Karpas-422 (cell line): Measurements from ENCODE around the gene PTCH2. TPM values are rescaled to one million over a fixed set of nuclear protein-coding genes. Genes with fewer than 3 reads are reported as not detected.
"Not testable (repeated sequence)": the region's sequence is repeated elsewhere in the genome, so short reads cannot be mapped to it uniquely, and the experiment has no call there.

Source experiments
- DNase-seq: peaks from one replicate; pipeline ENCODE4 v3.0.0-alpha.2; 2015
- H2AFZ ChIP-seq: fragments of 200-600 bp; sonication (generic); 2 replicates; pipeline ENCODE4 v1.6.1; 2014; ENCODE audit warnings: antibody characterized with exemption, low read length, mixed read lengths
- H3K27ac ChIP-seq: fragments of 200-600 bp; sonication (generic); 2 replicates; pipeline ENCODE4 v1.5.1; 2014; ENCODE audit warnings: mild to moderate bottlenecking, low read length, moderate library complexity
- H3K27me3 ChIP-seq: fragments of 200-600 bp; sonication (generic); 2 replicates; pipeline ENCODE4 v1.6.1; 2014; ENCODE audit warnings: low read length, mixed read lengths
- H3K36me3 ChIP-seq: fragments of 200-600 bp; sonication (generic); 2 replicates; pipeline ENCODE4 v1.6.1; 2014; ENCODE audit warnings: low read length, mixed read lengths; ENCODE audit not compliant: insufficient read depth
- H3K4me1 ChIP-seq: fragments of 200-600 bp; sonication (generic); 2 replicates; pipeline ENCODE4 v1.6.1; 2014; ENCODE audit warnings: mild to moderate bottlenecking, low read length, mixed read lengths
- H3K4me2 ChIP-seq: fragments of 200-600 bp; sonication (generic); 2 replicates; pipeline ENCODE4 v1.6.1; 2014; ENCODE audit warnings: low read length, low read depth, mild to moderate bottlenecking; ENCODE audit not compliant: poor library complexity, severe bottlenecking
- H3K4me3 ChIP-seq: fragments of 200-600 bp; sonication (generic); 2 replicates; pipeline ENCODE4 v1.5.1; 2014; ENCODE audit warnings: mild to moderate bottlenecking, antibody characterized with exemption, low read length, mixed read lengths
- H3K79me2 ChIP-seq: fragments of 200-600 bp; sonication (generic); 2 replicates; pipeline ENCODE4 v1.6.1; 2014; ENCODE audit warnings: mild to moderate bottlenecking, low read length, mixed read lengths
- H3K9ac ChIP-seq: fragments of 200-600 bp; sonication (generic); 2 replicates; pipeline ENCODE4 v1.6.0; 2014; ENCODE audit warnings: low read length
- H3K9me2 ChIP-seq: fragments of 200-600 bp; sonication (generic), shearing (Covaris generic); replicated peaks from 2 replicates; pipeline ENCODE4 v1.6.0; 2014; ENCODE audit warnings: mild to moderate bottlenecking, low read length, moderate library complexity; ENCODE audit not compliant: insufficient read depth
- H3K9me3 ChIP-seq: fragments of 300-700, 200-600 bp; sonication (generic); 2 replicates; pipeline ENCODE4 v1.6.1; 2014; ENCODE audit warnings: low read length, mixed read lengths
- H4K20me1 ChIP-seq: fragments of 200-600 bp; sonication (generic); 2 replicates; pipeline ENCODE4 v1.6.1; 2014; ENCODE audit warnings: mild to moderate bottlenecking, antibody characterized with exemption, low read length, low read depth; ENCODE audit not compliant: insufficient read depth
- total RNA-seq: library from RNA; depleted of rRNA; stranded (reverse); fragments of >200 nt; shearing (Covaris generic); gene quantifications from 2 replicates; pipeline ENCODE4 v1.2.3, GENCODE V29; 2014; ENCODE audit warnings: low replicate concordance

PTCH2 gene
- total RNA-seq, 1 experiment from 2014 or later, result 0.04 TPM

DNA sequence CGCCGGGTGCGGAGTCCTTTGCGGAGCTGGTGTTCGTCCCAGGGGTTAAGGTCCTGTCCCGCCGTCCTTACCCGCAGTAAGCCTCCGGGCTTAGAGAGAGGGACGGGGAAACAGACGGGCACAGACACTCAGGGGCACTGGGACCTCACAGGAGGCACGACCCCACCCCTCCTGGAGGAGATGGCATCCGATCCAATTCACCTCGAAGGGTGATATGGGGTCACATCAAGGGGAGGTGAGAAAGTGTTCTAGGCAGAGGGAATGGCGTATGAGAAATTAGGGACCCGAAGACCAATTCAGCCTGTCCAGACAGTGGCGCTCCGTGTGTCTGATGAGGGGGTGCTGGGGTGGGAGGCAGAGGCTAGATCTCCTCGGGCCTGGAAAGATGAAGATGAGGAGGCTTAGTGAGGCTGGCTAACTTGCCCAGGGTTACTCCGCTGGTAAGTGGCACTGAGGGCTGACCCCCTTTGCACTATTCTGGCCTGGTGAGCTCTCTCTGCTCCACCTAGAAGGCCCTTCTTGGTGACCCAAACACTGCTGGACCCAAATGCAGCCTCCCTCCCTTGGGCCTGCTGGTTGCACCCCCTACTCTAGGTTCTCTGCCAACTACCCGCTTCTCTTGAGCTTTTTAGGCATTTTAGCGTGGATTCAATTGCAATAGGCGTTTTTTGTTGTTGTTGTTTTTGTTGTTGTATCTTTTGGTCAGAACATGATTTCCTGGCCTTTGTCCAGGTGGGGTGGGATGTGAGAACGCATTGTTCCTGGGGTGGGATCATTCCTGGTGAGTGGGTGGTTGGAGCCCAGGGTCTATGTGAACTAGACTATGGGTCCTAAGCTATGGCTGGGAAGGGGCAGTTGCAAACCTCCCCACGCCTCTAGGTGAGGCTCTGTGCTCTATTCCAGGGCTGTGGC is 22.5 kb downstream of the PTCH2 start:
- no peaks in the 10 kb centered on the region for H3K27me3 ChIP-seq
- H2AFZ ChIP-seq, result peak overlapping the region; percentile 69
- no peaks in the 10 kb centered on the region for H3K9me2 ChIP-seq
- H3K27ac ChIP-seq, result peak overlapping the region; percentile 91
- H3K36me3 ChIP-seq, result no peaks in the 10 kb centered on the region
- H4K20me1 ChIP-seq, result no peaks in the 10 kb centered on the region
- no peak for DNase-seq
- H3K9ac ChIP-seq, result peak overlapping the region; percentile 76
- no peaks in the 10 kb centered on the region for H3K9me3 ChIP-seq
- peaks cover 26% of the 10 kb centered on the region for H3K4me1 ChIP-seq
- no peaks in the 10 kb centered on the region for H3K79me2 ChIP-seq
- peak overlapping the region; percentile 69 for H3K4me3 ChIP-seq
- peak overlapping the region; percentile 89 for H3K4me2 ChIP-seq

DNA sequence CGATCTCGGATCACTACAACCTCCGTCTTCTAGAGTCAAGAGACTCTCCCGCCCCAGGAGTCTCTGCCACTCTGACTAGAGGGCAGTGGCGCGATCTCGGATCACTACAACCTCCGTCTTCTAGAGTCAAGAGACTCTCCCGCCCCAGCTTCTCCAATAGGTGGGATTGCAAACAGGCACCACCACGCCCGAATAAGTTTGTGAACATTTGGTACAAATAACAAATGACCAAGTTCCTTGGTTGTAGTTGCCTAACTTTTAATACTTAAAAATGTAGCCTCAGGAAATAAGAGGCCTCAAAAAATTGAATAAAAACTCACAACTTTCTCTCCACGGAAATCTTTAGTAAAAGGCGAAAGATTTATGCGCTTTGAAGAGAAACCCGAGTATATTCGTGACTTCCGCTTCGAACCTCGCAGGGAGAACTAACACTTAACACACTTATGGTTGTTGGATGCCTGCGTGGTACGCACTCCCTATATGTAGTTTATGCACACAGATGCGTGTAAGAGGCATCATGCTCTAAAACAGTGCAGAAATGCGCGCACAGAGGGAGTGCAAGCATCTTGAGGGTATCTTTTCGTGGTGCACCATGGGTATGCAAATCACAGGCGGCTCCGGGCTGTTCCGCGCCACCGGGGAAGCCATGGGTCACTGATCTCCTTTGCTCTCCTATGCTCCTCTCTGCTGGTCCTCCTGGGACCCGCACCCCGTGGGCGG is 23.3 kb downstream of the PTCH2 start:
- H2AFZ ChIP-seq, result peak overlapping the region; percentile 69
- no peaks in the 10 kb centered on the region for H3K9me2 ChIP-seq
- H3K36me3 ChIP-seq, result no peaks in the 10 kb centered on the region
- peak; percentile 93 for DNase-seq
- H3K4me1 ChIP-seq, result peaks cover 26% of the 10 kb centered on the region
- H3K27me3 ChIP-seq, result no peaks in the 10 kb centered on the region
- H4K20me1 ChIP-seq, result no peaks in the 10 kb centered on the region
- peak overlapping the region; percentile 91 for H3K27ac ChIP-seq
- H3K9me3 ChIP-seq, result no peaks in the 10 kb centered on the region
- peak overlapping the region; percentile 89 for H3K4me2 ChIP-seq
- peak overlapping the region; percentile 69 for H3K4me3 ChIP-seq
- H3K79me2 ChIP-seq, result no peaks in the 10 kb centered on the region
- H3K9ac ChIP-seq, result peak overlapping the region; percentile 76

DNA sequence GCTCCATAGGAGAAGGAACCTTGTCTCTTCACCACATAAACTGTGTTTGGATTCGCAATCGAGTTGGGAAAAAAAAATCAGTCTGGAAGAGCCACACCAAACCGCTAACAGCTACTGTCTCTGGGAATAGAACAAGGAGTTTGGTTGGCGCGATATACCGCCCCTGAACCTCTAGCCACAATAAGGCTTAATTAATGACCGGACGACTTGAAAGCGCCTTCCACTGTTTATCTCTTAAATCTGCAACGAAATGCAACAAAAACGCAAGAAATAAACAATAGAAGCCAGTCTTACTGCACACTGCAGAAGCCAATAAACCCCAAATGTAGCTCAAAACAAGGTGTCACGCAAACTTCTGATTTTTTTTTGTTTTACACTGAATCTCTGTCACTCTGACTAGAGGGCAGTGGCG is 23.9 kb downstream of the PTCH2 start:
- Histone ChIP-seq H3K4me3 (peak overlapping the region; percentile 69), H3K4me2 (peak overlapping the region; percentile 89), H3K27me3 (no peaks in the 10 kb centered on the region), H3K79me2 (no peaks in the 10 kb centered on the region), H2AFZ (no peak overlapping the region), H3K9ac (peak overlapping the region; percentile 76), H3K9me3 (no peaks in the 10 kb centered on the region), H4K20me1 (no peaks in the 10 kb centered on the region), H3K9me2 (no peaks in the 10 kb centered on the region), H3K27ac (peak overlapping the region; percentile 91), H3K36me3 (no peaks in the 10 kb centered on the region), H3K4me1 (peaks cover 26% of the 10 kb centered on the region)
- no peak for DNase-seq

DNA sequence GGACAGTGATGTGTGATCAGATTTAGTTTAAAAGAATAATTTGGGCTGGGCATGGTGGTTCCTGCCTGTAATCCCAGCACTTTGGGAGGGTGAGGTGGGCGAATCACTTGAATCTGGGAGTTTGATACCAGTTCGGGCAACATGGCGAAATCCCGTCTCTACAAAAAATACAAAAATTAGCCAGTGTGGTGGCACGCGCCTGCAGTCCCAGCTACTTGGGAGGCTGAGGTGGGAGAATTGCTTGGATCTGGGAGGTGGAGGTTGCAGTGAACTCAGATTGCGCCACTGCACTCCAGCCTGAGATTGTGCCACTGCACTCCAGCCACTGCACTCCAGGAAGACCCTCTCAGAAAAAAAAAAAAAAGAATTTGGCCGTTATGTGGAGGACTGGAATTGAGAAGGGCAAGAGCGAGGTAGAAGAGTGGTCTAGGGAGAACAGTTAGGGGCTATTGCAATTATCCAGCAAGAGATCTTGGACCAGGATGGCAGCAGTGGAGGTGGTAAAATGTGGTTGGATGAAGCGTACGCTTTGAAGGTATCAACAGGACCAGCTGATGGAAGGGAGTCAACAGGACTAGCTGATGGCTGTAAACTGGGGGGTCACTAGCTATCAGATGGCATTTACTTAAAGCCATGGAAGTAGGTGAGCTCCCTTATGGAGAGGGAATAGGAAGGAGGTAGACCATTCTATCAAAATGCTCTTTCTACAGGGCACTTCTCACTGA is 25.1 kb downstream of the PTCH2 start:
- DNase-seq, result no peak
- no peaks in the 10 kb centered on the region for H3K9me2 ChIP-seq
- H2AFZ ChIP-seq, result no peak overlapping the region
- peak overlapping the region; percentile 34; the same call in 1 of the 2 replicates for H3K4me3 ChIP-seq
- no peaks in the 10 kb centered on the region for H3K79me2 ChIP-seq
- H3K4me2 ChIP-seq, result peak overlapping the region; percentile 89
- H3K9me3 ChIP-seq, result no peaks in the 10 kb centered on the region
- H3K27ac ChIP-seq, result no peak overlapping the region
- no peaks in the 10 kb centered on the region for H3K27me3 ChIP-seq
- peaks cover 26% of the 10 kb centered on the region for H3K4me1 ChIP-seq
- no peaks in the 10 kb centered on the region for H3K36me3 ChIP-seq
- no peaks in the 10 kb centered on the region for H4K20me1 ChIP-seq
- no peak overlapping the region for H3K9ac ChIP-seq

DNA sequence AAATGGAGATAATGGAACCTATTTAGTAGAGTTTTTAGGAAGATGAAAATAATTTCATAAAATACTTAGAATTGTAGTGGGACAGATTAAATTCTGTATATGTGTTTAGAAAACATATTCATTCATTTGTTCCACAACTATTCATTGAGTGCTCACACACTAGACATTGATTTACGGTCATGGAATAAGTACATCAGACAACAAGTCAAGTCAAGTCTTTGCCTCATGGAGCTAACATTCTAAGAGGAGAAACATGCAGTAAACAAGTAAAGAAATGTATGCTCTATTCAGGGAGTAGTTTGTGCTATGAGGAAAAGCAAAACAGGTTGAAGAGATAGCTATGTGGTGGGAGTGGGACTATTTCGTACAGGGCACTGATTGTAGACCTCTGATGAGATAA is 25.7 kb downstream of the PTCH2 start:
- Histone ChIP-seq H3K4me2 (no peak overlapping the region), H3K4me1 (peaks cover 26% of the 10 kb centered on the region)
- DNase-seq, result no peak

DNA sequence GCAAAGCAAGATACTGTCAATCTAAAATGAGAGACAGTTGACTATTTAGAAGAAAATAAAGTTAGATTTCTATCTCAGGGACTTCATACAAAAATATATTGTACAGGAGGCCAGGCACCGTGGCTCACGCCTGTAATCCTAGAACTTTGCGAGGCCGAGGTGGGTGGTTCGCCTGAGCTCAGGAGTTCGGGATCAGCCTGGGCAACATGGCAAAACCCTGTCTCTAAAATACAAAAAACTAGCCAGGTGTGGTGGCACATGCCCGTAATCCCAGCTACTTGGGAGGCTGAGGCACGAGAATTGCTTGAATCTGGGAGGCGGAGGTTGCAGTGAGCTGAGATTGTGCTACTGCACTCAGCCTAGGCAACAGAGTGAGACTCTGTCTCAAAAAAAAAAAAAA is 27.1 kb downstream of the PTCH2 start:
- not testable (repeated sequence) for H3K36me3 ChIP-seq, H3K4me2 ChIP-seq, H3K4me3 ChIP-seq, H4K20me1 ChIP-seq, H3K9me3 ChIP-seq, H3K27ac ChIP-seq, DNase-seq, H3K9ac ChIP-seq, H2AFZ ChIP-seq, H3K27me3 ChIP-seq, H3K79me2 ChIP-seq, H3K9me2 ChIP-seq
- H3K4me1 ChIP-seq, result peaks cover 26% of the 10 kb centered on the region

More for the DNA sequence above, 25.7 kb downstream of the PTCH2 start:
- no peak overlapping the region for H3K27ac ChIP-seq
- no peaks in the 10 kb centered on the region for H3K36me3 ChIP-seq
- H3K79me2 ChIP-seq, result no peaks in the 10 kb centered on the region
- H2AFZ ChIP-seq, result no peak overlapping the region
- no peaks in the 10 kb centered on the region for H3K27me3 ChIP-seq
- no peaks in the 10 kb centered on the region for H3K9me3 ChIP-seq
- no peaks in the 10 kb centered on the region for H3K9me2 ChIP-seq
- H3K9ac ChIP-seq, result no peak overlapping the region
- H4K20me1 ChIP-seq, result no peaks in the 10 kb centered on the region
- no peak overlapping the region for H3K4me3 ChIP-seq

DNA sequence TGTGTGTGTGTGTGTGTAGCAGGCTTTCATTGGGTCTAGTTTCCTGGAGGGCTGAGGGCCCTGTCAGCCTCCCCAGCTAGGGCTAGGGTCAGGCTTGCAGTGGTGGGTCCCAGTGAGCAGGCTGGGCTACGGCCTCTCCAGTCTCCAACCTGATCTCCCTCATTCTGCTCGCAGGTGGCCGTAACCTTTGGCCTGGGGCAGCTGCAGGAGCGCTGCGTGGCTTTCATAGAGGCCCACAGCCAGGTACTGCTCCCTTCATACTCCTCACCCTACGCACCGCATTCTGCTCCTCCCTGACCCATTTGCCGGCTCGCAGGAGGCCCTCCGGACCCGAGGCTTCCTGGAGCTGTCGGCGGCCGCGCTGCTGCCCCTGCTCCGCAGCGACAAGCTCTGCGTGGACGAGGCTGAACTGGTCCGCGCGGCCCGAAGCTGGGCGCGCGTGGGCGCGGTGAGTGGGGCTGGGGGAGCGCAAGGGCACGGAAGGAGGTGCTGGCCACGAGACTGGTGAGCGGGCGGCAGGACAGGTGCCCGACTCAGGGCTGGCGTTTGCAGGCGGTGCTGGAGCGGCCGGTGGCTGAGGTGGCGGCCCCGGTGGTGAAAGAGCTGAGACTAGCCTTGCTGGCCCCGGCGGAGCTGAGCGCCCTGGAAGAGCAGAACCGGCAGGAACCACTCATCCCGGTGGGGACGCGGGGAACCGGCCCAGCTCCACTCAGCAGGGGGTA is 30.1 kb downstream of the PTCH2 start:
- Histone ChIP-seq H3K4me3 (peak overlapping the region; percentile 57; the same call in 1 of the 2 replicates), H3K9ac (no peak overlapping the region), H3K4me2 (peak overlapping the region; percentile 65), H3K27ac (no peak overlapping the region), H3K79me2 (no peaks in the 10 kb centered on the region), H3K27me3 (no peaks in the 10 kb centered on the region), H3K9me3 (no peaks in the 10 kb centered on the region), H2AFZ (no peak overlapping the region), H3K9me2 (no peaks in the 10 kb centered on the region), H3K4me1 (peaks cover 18% of the 10 kb centered on the region), H3K36me3 (no peaks in the 10 kb centered on the region), H4K20me1 (no peaks in the 10 kb centered on the region)
- no peak for DNase-seq
